CD8-positive, alpha-beta memory T cell (primary cell): ENCODE measurements around the gene GRAMD1C. TPM values are rescaled to one million over a fixed set of nuclear protein-coding genes. Genes with fewer than 3 reads are reported as not detected.

ENCODE experiments used
- CTCF ChIA-PET: fragments of 350-600 bp; sonication (Branson Sonifier 250); formaldehyde crosslinking; loops from one replicate; lab custom pipeline; 2021; ENCODE audit warnings: antibody characterized with exemption; lab: Charles Lee
- POLR2A ChIA-PET: fragments of 350-600 bp; sonication (Branson Sonifier 250); formaldehyde crosslinking; loops from one replicate; lab custom pipeline; 2021; ENCODE audit warnings: antibody characterized with exemption; lab: Charles Lee
- DNase-seq, 5 donors: peaks; one replicate each; pipeline versions ENCODE4 v3.0.0 to v3.0.0-alpha.2; 2020 to 2022; ENCODE audit warnings: mixed read lengths in 1 of 5
- H3K27ac ChIP-seq: one replicate; pipeline ENCODE4 v1.7.0; 2013; ENCODE audit warnings: low read depth, mild to moderate bottlenecking, low read length, moderate library complexity
- H3K27me3 ChIP-seq: 2 replicates; pipeline ENCODE4 v1.7.0; 2013; ENCODE audit warnings: low read length, mild to moderate bottlenecking; ENCODE audit not compliant: insufficient read depth, poor library complexity, severe bottlenecking
- H3K36me3 ChIP-seq: 2 replicates; pipeline ENCODE4 v1.7.0; 2013; ENCODE audit warnings: mild to moderate bottlenecking, low read length, moderate library complexity; ENCODE audit not compliant: insufficient read depth
- H3K4me1 ChIP-seq: 2 replicates; pipeline ENCODE4 v1.7.0; 2013; ENCODE audit warnings: mild to moderate bottlenecking, low read length, moderate library complexity; ENCODE audit not compliant: insufficient read depth
- H3K4me3 ChIP-seq: 2 replicates; pipeline ENCODE4 v1.7.0; 2013; ENCODE audit warnings: mild to moderate bottlenecking, low read length
- H3K9me3 ChIP-seq: 2 replicates; pipeline ENCODE4 v1.7.0; 2013; ENCODE audit warnings: mild to moderate bottlenecking, low read length
- H3K27ac Mint-ChIP-seq, 8 donors: one replicate each; pipeline ENCODE4 v1.8.0; 2020 to 2021; ENCODE audit warnings: mixed read lengths in 8 of 8, mild to moderate bottlenecking in 6 of 8, inconsistent platforms in 3 of 8, moderate library complexity in 3 of 8
- H3K27me3 Mint-ChIP-seq, 2 donors: one replicate each; pipeline ENCODE4 v1.8.0; 2020 to 2021; ENCODE audit warnings: mixed read lengths in 2 of 2, mild to moderate bottlenecking in 1 of 2, moderate library complexity in 1 of 2
- H3K36me3 Mint-ChIP-seq, 3 donors: one replicate each; pipeline ENCODE4 v1.8.0; 2020 to 2021; ENCODE audit warnings: mixed read lengths in 3 of 3, inconsistent platforms in 1 of 3, mild to moderate bottlenecking in 1 of 3
- H3K4me1 Mint-ChIP-seq, 3 donors: one replicate each; pipeline ENCODE4 v1.8.0; 2020 to 2021; ENCODE audit warnings: mixed read lengths in 3 of 3, inconsistent platforms in 1 of 3, mild to moderate bottlenecking in 1 of 3
- H3K4me3 Mint-ChIP-seq, 7 donors: one replicate each; pipeline ENCODE4 v1.8.0; 2020 to 2021; ENCODE audit warnings: mixed read lengths in 7 of 7, mild to moderate bottlenecking in 6 of 7, moderate library complexity in 4 of 7, inconsistent platforms in 2 of 7
- H3K9me3 Mint-ChIP-seq, 5 donors: one replicate each; pipeline ENCODE4 v1.8.0; 2020 to 2022; ENCODE audit warnings: mixed read lengths in 5 of 5, mild to moderate bottlenecking in 3 of 5, moderate library complexity in 2 of 5, inconsistent platforms in 1 of 5
- polyA plus RNA-seq: library from polyadenylated mRNA; unstranded; fragments of 300-500 nt; fragmentation: Illumina TruSeq; gene quantifications from one replicate; pipeline ENCODE4 v1.2.3, GENCODE V29; 2021
- total RNA-seq, 2 experiments: library from RNA; stranded (reverse); gene quantifications; one replicate each; pipeline ENCODE4 v1.2.3, GENCODE V29; 2021

Gene GRAMD1C
- under 1 TPM; 0.47 to 0.81 TPM for total RNA-seq
- 0.68 TPM for polyA plus RNA-seq

- peaks cover 8 to 11% (median 9%) of the 10 kb centered on the region in 3 donors for H3K4me1 Mint-ChIP-seq
Observed at GRCh38 chr3:113838631-113839209, at the start of gene GRAMD1C. Gene GRAMD1C, plus strand, starts transcription at chr3:113838788. Its CDS starts 122 bp downstream, at chr3:113838910.

GRCh38 chr3:113791381-113791780, 47.2 kb upstream of the GRAMD1C start:
- Mint-ChIP-seq H3K9me3 (no peaks in the 10 kb centered on the region), H3K27ac (peak overlapping the region in 2 of 8 donors; percentile 57 to 61), H3K4me1 (peaks cover 0 to 2% (median 0%) of the 10 kb centered on the region in 3 donors), H3K36me3 (peaks cover 0 to 60% (median 18%) of the 10 kb centered on the region in 3 donors), H3K4me3 (no peak overlapping the region), H3K27me3 (no peaks in the 10 kb centered on the region)
- Histone ChIP-seq H3K36me3 (peaks cover 16% of the 10 kb centered on the region), H3K27me3 (no peaks in the 10 kb centered on the region), H3K4me3 (no peak overlapping the region), H3K27ac (no peak overlapping the region), H3K9me3 (no peaks in the 10 kb centered on the region), H3K4me1 (no peaks in the 10 kb centered on the region)
- ChIA-PET POLR2A (no interaction called here), CTCF (no interaction called here)
- DNase-seq = no peak

More at GRCh38 chr3:113838631-113839209, at the start of gene GRAMD1C:
- DNase-seq = peak; percentile 77 to 90 (median 81)
- H3K36me3 Mint-ChIP-seq = no peaks in the 10 kb centered on the region
- H3K27me3 Mint-ChIP-seq = peaks cover 0 to 1% of the 10 kb centered on the region in 2 donors
- H3K4me1 ChIP-seq = peaks cover 4% of the 10 kb centered on the region
- ChIA-PET CTCF (interaction anchor here (0.6 to 2.5 kb wide), 10 partner anchors 12 to 1020 kb away, joined by 3 to 15 read pairs (median 4); no protein-coding TSS in a partner anchor), POLR2A (no interaction called here)
- H3K36me3 ChIP-seq = no peaks in the 10 kb centered on the region
- peak within 1 kb of the TSS in 5 of 8 donors; percentile 10 to 83 (median 43) for H3K27ac Mint-ChIP-seq
- no peak within 1 kb of the TSS for H3K27ac ChIP-seq
- H3K4me3 Mint-ChIP-seq = peak within 1 kb of the TSS; percentile 76 to 88 (median 82)
- peak within 1 kb of the TSS; percentile 42 for H3K4me3 ChIP-seq
- no peaks in the 10 kb centered on the region for H3K9me3 ChIP-seq
- no peaks in the 10 kb centered on the region for H3K27me3 ChIP-seq
- no peaks in the 10 kb centered on the region for H3K9me3 Mint-ChIP-seq

- CTCF ChIA-PET = interaction anchor here (1.0 kb wide), 1 partner anchor 56 kb away, joined by 4 read pairs; no protein-coding TSS in a partner anchor
- no peaks in the 10 kb centered on the region for H3K4me1 ChIP-seq
- H3K27ac Mint-ChIP-seq = peak overlapping the region in 1 of 8 donors; percentile 17
- peaks cover 4 to 64% (median 20%) of the 10 kb centered on the region in 3 donors for H3K36me3 Mint-ChIP-seq
- no peaks in the 10 kb centered on the region for H3K27me3 ChIP-seq
- H3K36me3 ChIP-seq = peaks cover 16% of the 10 kb centered on the region
- no peak for DNase-seq
- no peak overlapping the region for H3K4me3 Mint-ChIP-seq
- no peaks in the 10 kb centered on the region for H3K9me3 Mint-ChIP-seq
- no peaks in the 10 kb centered on the region for H3K27me3 Mint-ChIP-seq
- no peaks in the 10 kb centered on the region for H3K9me3 ChIP-seq
- no peak overlapping the region for H3K27ac ChIP-seq
- H3K4me3 ChIP-seq = no peak overlapping the region
- H3K4me1 Mint-ChIP-seq = peaks cover 0 to 2% (median 0%) of the 10 kb centered on the region in 3 donors
- POLR2A ChIA-PET = no interaction called here
Observed at GRCh38 chr3:113794526-113794925, 44.1 kb upstream of the GRAMD1C start.

- H3K9me3 ChIP-seq = no peaks in the 10 kb centered on the region
- H3K9me3 Mint-ChIP-seq = no peaks in the 10 kb centered on the region
- POLR2A ChIA-PET = no interaction called here
- peaks cover 5 to 64% (median 20%) of the 10 kb centered on the region in 3 donors for H3K36me3 Mint-ChIP-seq
- no peaks in the 10 kb centered on the region for H3K27me3 Mint-ChIP-seq
- no peaks in the 10 kb centered on the region for H3K4me1 ChIP-seq
- no peak overlapping the region for H3K4me3 Mint-ChIP-seq
- H3K4me3 ChIP-seq = no peak overlapping the region
- no peak overlapping the region for H3K27ac ChIP-seq
- peaks cover 22% of the 10 kb centered on the region for H3K36me3 ChIP-seq
- H3K27ac Mint-ChIP-seq = peak overlapping the region in 1 of 8 donors; percentile 24
- H3K4me1 Mint-ChIP-seq = peaks cover 0 to 2% (median 0%) of the 10 kb centered on the region in 3 donors
- CTCF ChIA-PET = interaction anchor here (1.0 to 1.6 kb wide), 3 partner anchors 51 to 59 kb away, joined by 4 to 5 read pairs (median 4); no protein-coding TSS in a partner anchor
- no peaks in the 10 kb centered on the region for H3K27me3 ChIP-seq
- DNase-seq = peak in 1 of 5 donors; percentile 1
Observed at GRCh38 chr3:113795693-113796092, 42.9 kb upstream of the GRAMD1C start.

- Histone ChIP-seq H3K27me3 (no peaks in the 10 kb centered on the region), H3K4me1 (no peaks in the 10 kb centered on the region), H3K4me3 (no peak overlapping the region), H3K36me3 (peaks cover 25% of the 10 kb centered on the region), H3K9me3 (no peaks in the 10 kb centered on the region), H3K27ac (no peak overlapping the region)
- ChIA-PET CTCF (interaction anchor here (1.0 to 1.2 kb wide), 2 partner anchors 41 to 58 kb away, joined by 3 to 4 read pairs; no protein-coding TSS in a partner anchor), POLR2A (interaction anchor here (0.6 kb wide), 1 partner anchor 40 kb away, joined by 3 read pairs; no protein-coding TSS in a partner anchor)
- Mint-ChIP-seq H3K4me1 (no peaks in the 10 kb centered on the region), H3K27ac (peak overlapping the region in 4 of 8 donors; percentile 23 to 75 (median 51)), H3K27me3 (no peaks in the 10 kb centered on the region), H3K4me3 (no peak overlapping the region), H3K9me3 (no peaks in the 10 kb centered on the region), H3K36me3 (peaks cover 12 to 80% (median 28%) of the 10 kb centered on the region in 3 donors)
- DNase-seq = no peak
Observed at GRCh38 chr3:113802795-113803455, 35.7 kb upstream of the GRAMD1C start.

- H3K27ac Mint-ChIP-seq = peak overlapping the region in 2 of 8 donors; percentile 5 to 32
- Histone ChIP-seq H3K4me3 (no peak overlapping the region), H3K27ac (no peak overlapping the region), H3K36me3 (peaks cover 18% of the 10 kb centered on the region), H3K9me3 (no peaks in the 10 kb centered on the region), H3K27me3 (no peaks in the 10 kb centered on the region), H3K4me1 (no peaks in the 10 kb centered on the region)
- no peaks in the 10 kb centered on the region for H3K27me3 Mint-ChIP-seq
- H3K4me1 Mint-ChIP-seq = no peaks in the 10 kb centered on the region
- POLR2A ChIA-PET = no interaction called here
- CTCF ChIA-PET = no interaction called here
- no peak overlapping the region for H3K4me3 Mint-ChIP-seq
- DNase-seq = no peak
- peaks cover 7 to 76% (median 27%) of the 10 kb centered on the region in 3 donors for H3K36me3 Mint-ChIP-seq
- H3K9me3 Mint-ChIP-seq = no peaks in the 10 kb centered on the region
Observed at GRCh38 chr3:113804661-113805060, 33.9 kb upstream of the GRAMD1C start.

- no peak overlapping the region for H3K4me3 Mint-ChIP-seq
- no peaks in the 10 kb centered on the region for H3K27me3 Mint-ChIP-seq
- H3K9me3 Mint-ChIP-seq = no peaks in the 10 kb centered on the region
Observed at GRCh38 chr3:113805249-113805648, 33.3 kb upstream of the GRAMD1C start.

More at GRCh38 chr3:113805249-113805648, 33.3 kb upstream of the GRAMD1C start:
- Histone ChIP-seq H3K36me3 (peaks cover 16% of the 10 kb centered on the region), H3K27ac (no peak overlapping the region), H3K4me1 (no peaks in the 10 kb centered on the region), H3K4me3 (no peak overlapping the region), H3K27me3 (no peaks in the 10 kb centered on the region), H3K9me3 (no peaks in the 10 kb centered on the region)
- ChIA-PET CTCF (no interaction called here), POLR2A (no interaction called here)
- H3K27ac Mint-ChIP-seq = peak overlapping the region in 1 of 8 donors; percentile 69
- H3K4me1 Mint-ChIP-seq = no peaks in the 10 kb centered on the region
- no peak for DNase-seq
- peaks cover 7 to 76% (median 29%) of the 10 kb centered on the region in 3 donors for H3K36me3 Mint-ChIP-seq
